Lower lobe of right lung (tissue), 2 donors: Measurements from ENCODE around the gene MGRN1. TPM values are rescaled to one million over a fixed set of nuclear protein-coding genes. Genes with fewer than 3 reads are reported as not detected.

Source experiments
- ATAC-seq, 2 donors: fragments of 200-7000 bp; cut with Tn5 transposase; one replicate each; pipeline ENCODE4 v1.9.1; 2020 to 2022; ENCODE audit warnings: mild to moderate bottlenecking in 2 of 2, moderate library complexity in 2 of 2
- DNase-seq: peaks from one replicate; pipeline ENCODE4 v3.0.0-alpha.2; 2020
- H3K27ac ChIP-seq: fragments of 200-600 bp; one replicate; pipeline ENCODE4 v1.8.0; 2022
- H3K27me3 ChIP-seq: fragments of 200-600 bp; one replicate; pipeline ENCODE4 v1.8.0; 2022; ENCODE audit warnings: low read depth
- H3K36me3 ChIP-seq: fragments of 200-600 bp; one replicate; pipeline ENCODE4 v1.8.0; 2022; ENCODE audit warnings: mild to moderate bottlenecking
- H3K4me1 ChIP-seq: fragments of 200-600 bp; one replicate; pipeline ENCODE4 v1.8.0; 2022
- H3K4me3 ChIP-seq: fragments of 200-600 bp; one replicate; pipeline ENCODE4 v1.8.0; 2022; ENCODE audit warnings: mild to moderate bottlenecking
- H3K9me3 ChIP-seq: fragments of 200-600 bp; one replicate; pipeline ENCODE4 v1.8.0; 2022
- intact Hi-C: fragments of 100-400 bp; cut with DNase I; formaldehyde crosslinking; loops from one replicate; pipeline ENCODE4 v1.11.0; 2022
- total RNA-seq: library from RNA; stranded (reverse); fragmentation: NEBNext Ultra II Directional; extraction: Animal tissue kit (Norgen Biotek cat#: 25700); gene quantifications from one replicate; pipeline ENCODE4 v1.2.1, GENCODE V29; 2021
- TF ChIP-seq, protein P1 (sequence below): fragments of 200-600 bp; IDR thresholded peaks from one replicate; pipeline ENCODE4 v1.8.0; 2022; ENCODE audit warnings: antibody characterized with exemption, mild to moderate bottlenecking
- donor health status: DM: no; HTN: yes; CAD: no; lungs with severe emphysema.

MGRN1 gene
- total RNA-seq, 1 donor from 2014 or later: 75.7 TPM

DNA sequence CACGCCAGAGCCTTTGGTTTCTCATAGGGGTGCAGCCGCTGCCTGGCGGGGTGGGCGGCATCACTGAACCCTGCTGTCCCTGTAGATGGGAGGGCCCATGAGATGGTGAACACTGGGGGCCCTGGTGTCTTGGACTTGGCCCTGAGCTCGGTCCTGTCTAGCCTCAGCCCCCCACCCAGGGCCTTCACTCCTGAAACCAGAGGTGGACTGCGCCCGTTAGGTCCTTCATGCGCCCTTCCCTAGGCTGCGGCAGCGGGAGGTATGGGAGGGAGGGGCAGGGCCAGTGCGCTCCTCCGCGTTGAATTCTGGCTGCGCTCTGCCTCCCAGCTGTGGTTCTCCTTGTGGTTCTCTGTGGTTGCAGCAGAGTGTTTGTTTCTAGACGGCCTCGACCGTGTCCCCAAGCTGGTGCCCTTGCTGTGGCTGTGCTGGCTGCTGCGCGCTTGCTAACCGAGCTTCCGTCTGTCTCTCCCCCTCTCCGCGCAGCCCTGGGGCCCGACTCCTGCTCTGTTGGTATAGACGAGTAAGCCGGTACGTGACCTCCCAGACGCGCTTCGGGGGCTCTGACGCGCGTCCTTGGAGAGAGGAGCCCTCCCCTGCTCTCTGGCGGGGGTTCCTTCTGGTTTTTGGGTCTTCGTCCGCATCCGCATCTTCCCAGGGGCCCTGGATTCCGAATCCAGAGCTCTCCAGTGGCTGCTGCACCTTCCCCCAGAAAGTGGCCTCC lies 61.3 kb downstream of the MGRN1 start:
- TF ChIP-seq, protein P1, sequence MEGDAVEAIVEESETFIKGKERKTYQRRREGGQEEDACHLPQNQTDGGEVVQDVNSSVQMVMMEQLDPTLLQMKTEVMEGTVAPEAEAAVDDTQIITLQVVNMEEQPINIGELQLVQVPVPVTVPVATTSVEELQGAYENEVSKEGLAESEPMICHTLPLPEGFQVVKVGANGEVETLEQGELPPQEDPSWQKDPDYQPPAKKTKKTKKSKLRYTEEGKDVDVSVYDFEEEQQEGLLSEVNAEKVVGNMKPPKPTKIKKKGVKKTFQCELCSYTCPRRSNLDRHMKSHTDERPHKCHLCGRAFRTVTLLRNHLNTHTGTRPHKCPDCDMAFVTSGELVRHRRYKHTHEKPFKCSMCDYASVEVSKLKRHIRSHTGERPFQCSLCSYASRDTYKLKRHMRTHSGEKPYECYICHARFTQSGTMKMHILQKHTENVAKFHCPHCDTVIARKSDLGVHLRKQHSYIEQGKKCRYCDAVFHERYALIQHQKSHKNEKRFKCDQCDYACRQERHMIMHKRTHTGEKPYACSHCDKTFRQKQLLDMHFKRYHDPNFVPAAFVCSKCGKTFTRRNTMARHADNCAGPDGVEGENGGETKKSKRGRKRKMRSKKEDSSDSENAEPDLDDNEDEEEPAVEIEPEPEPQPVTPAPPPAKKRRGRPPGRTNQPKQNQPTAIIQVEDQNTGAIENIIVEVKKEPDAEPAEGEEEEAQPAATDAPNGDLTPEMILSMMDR: no peak

DNA sequence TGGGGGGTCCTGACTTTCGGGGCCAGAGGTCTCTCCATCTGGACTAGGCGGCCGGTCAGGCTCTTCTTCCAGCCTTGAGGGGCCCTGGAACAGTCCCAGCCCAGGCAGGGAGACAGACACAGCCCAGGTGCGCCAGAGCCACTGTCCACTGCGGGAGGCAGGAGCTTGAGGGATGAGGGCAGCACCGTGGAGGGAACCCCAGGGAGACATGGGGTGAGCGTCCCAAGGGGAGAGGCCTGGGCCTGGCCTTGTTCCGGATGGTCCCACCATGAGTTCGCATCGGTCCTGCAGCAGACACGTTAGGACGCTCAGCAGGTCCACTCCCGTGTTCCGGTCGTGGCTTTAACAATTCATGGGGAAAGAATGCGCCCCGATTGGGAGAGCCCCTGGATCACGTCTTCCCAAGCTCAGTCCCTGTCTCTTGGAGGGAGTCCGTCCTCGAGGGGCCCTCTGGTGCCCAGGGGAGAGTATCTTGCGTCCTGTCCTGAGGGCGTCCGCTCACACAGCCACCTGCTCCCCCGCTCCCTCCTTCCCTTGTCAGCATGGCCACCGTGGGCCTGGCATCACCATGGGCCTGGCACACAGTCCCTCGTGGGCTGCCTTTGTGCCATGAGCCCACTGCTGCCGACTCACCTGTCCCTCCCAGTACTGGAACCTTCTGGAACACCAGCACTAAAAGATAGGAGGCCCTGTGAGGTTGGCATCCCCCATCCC lies 62.0 kb downstream of the MGRN1 start:
- Histone ChIP-seq H3K27ac (no peak overlapping the region), H3K36me3 (peaks cover 85% of the 10 kb centered on the region), H3K4me3 (no peak overlapping the region), H3K27me3 (no peaks in the 10 kb centered on the region), H3K9me3 (no peaks in the 10 kb centered on the region), H3K4me1 (peaks cover 13% of the 10 kb centered on the region)
- no peak for DNase-seq
- no peak for ATAC-seq
- intact Hi-C loops: no loop called here
- TF ChIP-seq, protein P1: no peak

More for the DNA sequence above, 61.3 kb downstream of the MGRN1 start:
- no peaks in the 10 kb centered on the region for H3K27me3 ChIP-seq
- ATAC-seq (no peak), DNase-seq (no peak)
- H3K36me3 ChIP-seq: peaks cover 92% of the 10 kb centered on the region
- intact Hi-C loops: no loop called here
- H3K4me3 ChIP-seq: no peak overlapping the region
- peaks cover 21% of the 10 kb centered on the region for H3K4me1 ChIP-seq
- no peak overlapping the region for H3K27ac ChIP-seq
- H3K9me3 ChIP-seq: no peaks in the 10 kb centered on the region

DNA sequence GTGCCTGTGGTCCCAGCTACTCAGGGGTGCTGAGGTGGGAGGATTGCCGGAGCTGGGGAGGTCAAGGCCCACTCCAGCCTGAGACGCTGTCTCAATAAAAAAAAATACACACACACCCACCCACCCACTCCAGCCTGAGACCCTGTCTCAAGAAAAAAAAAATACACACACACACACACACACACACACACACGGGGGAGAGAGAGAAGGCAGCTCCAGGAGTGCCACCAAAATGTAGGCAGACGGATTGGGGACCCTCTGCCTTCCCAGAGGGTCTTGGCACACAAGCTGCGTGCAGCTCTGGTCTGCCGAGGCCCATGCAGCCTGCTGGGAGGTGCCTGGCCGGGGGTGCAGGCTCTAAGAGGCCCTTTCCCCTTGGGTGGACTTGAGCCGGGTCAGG lies 62.8 kb downstream of the MGRN1 start:
- Histone ChIP-seq H3K4me3 (no peak overlapping the region), H3K9me3 (no peaks in the 10 kb centered on the region), H3K27ac (no peak overlapping the region), H3K4me1 (peaks cover 15% of the 10 kb centered on the region), H3K27me3 (no peaks in the 10 kb centered on the region), H3K36me3 (peaks cover 77% of the 10 kb centered on the region)
- intact Hi-C loops: no loop called here
- TF ChIP-seq, protein P1: no peak
- ATAC-seq (no peak), DNase-seq (no peak)

DNA sequence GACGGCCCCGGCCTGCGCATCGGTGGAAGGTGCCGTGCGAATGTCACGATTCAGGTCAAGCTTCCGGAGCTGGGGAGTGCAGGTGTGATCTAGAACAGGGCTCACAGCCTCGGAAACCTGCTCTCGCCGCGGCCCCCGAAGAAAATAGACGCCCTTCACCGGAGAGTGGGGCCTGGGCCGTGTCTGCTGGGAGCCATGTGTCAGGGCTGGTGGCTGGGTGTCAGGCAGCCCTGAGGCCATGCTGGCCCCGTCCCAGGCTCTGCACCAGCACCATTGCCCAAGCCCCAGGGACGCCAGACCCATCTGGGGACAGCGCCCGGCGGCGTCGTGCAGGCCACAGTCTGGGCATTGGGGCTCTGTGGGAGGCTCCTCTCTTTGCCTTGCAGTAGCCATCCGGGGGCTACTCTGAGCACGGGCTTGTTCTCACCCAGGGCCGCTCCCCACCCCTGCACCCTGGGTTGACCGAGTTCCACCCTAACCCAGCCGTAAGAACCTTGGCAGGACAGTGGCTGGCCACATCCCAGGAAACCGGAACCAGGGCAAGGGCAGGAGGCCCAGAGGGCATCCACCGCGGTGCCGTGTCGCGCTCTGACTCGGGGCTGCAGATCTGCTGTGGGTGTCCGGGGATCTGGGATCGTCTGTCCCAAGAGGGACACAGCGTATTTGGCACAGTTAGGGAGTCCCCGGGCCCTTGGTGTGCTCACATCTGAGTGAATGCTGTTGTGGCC lies 63.5 kb downstream of the MGRN1 start:
- Histone ChIP-seq H3K36me3 (peaks cover 71% of the 10 kb centered on the region), H3K27ac (no peak overlapping the region), H3K4me3 (no peak overlapping the region), H3K9me3 (no peaks in the 10 kb centered on the region), H3K4me1 (peaks cover 15% of the 10 kb centered on the region), H3K27me3 (no peaks in the 10 kb centered on the region)
- intact Hi-C loops: no loop called here
- ATAC-seq: no peak
- no peak for DNase-seq
- TF ChIP-seq, protein P1: no peak

DNA sequence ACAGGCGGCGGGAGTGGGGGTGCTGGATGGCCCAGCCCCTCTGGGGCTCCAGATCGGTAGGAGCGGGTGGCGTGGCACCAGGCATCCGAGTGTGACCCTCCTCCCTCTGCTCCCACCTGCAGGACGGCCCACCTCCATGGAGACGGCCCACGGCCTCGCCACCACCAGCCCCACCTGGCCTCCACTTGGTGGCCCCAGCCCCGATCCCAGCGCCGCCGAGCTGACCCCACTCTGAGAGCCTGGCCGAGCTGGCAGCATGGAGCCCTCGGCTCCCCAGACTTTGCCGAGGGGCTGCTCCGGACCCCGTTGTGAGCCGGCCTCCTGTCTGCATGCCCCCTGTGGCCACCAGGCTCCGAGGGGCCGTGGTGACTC lies 64.0 kb downstream of the MGRN1 start:
- intact Hi-C loops: no loop called here
- Histone ChIP-seq H3K4me3 (no peak overlapping the region), H3K9me3 (no peaks in the 10 kb centered on the region), H3K4me1 (peaks cover 14% of the 10 kb centered on the region), H3K27me3 (no peaks in the 10 kb centered on the region), H3K36me3 (peaks cover 65% of the 10 kb centered on the region), H3K27ac (no peak overlapping the region)
- ATAC-seq (no peak), DNase-seq (no peak)
- TF ChIP-seq, protein P1: no peak
